ENCODE measurements around the gene SCRN2.

SCRN2 gene

GRCh38 chr17:47819475-47819874 lies 21.6 kb downstream of the SCRN2 start:
- no peak for DNase-seq

GRCh38 chr17:47818002-47818695 lies 22.9 kb downstream of the SCRN2 start:
- DNase-seq = no peak

- no peak for DNase-seq
Observed at GRCh38 chr17:47816947-47817346, 24.1 kb downstream of the SCRN2 start.

GRCh38 chr17:47816111-47816735 lies 24.9 kb downstream of the SCRN2 start:
- DNase-seq = no peak

- DNase-seq = no peak
Observed at GRCh38 chr17:47815106-47815918, 25.8 kb downstream of the SCRN2 start.

- no peak for DNase-seq
Observed at GRCh38 chr17:47813512-47814031, 27.5 kb downstream of the SCRN2 start.

- no peak for DNase-seq
Observed at GRCh38 chr17:47813077-47813476, 28.0 kb downstream of the SCRN2 start.

GRCh38 chr17:47812146-47812920 lies 28.7 kb downstream of the SCRN2 start:
- DNase-seq = no peak

GRCh38 chr17:47811709-47812108 lies 29.4 kb downstream of the SCRN2 start:
- DNase-seq = no peak

- DNase-seq = no peak
Observed at GRCh38 chr17:47810901-47811635, 30.0 kb downstream of the SCRN2 start.

- DNase-seq = no peak
Observed at GRCh38 chr17:47810200-47810821, 30.8 kb downstream of the SCRN2 start.

GRCh38 chr17:47808830-47809480 lies 32.1 kb downstream of the SCRN2 start:
- DNase-seq = no peak

- DNase-seq = no peak
Observed at GRCh38 chr17:47808036-47808829, 32.8 kb downstream of the SCRN2 start.

GRCh38 chr17:47807421-47807820 lies 33.7 kb downstream of the SCRN2 start:
- DNase-seq = no peak

GRCh38 chr17:47806913-47807255 lies 34.2 kb downstream of the SCRN2 start:
- DNase-seq = no peak

GRCh38 chr17:47806026-47806912 lies 34.8 kb downstream of the SCRN2 start:
- DNase-seq = no peak

GRCh38 chr17:47804461-47804860 lies 36.6 kb downstream of the SCRN2 start:
- no peak for DNase-seq

GRCh38 chr17:47803751-47804150 lies 37.3 kb downstream of the SCRN2 start:
- DNase-seq = no peak

- DNase-seq = no peak
Observed at GRCh38 chr17:47803201-47803600, 37.9 kb downstream of the SCRN2 start.

Measured in NCI-H2227 treated with DMSO at 0.1 percent for 48 hours (cell line).